ENCODE measurements around the gene TP53BP1. TPM values are rescaled to one million over a fixed set of nuclear protein-coding genes. Genes with fewer than 3 reads are reported as not detected.

TP53BP1 gene
- total and polyA plus RNA-seq, 2 of the 13 experiments (the other 11 are each of a cell fraction or from before 2014, with no cell fraction given): 17.1 to 17.4 TPM

DNA sequence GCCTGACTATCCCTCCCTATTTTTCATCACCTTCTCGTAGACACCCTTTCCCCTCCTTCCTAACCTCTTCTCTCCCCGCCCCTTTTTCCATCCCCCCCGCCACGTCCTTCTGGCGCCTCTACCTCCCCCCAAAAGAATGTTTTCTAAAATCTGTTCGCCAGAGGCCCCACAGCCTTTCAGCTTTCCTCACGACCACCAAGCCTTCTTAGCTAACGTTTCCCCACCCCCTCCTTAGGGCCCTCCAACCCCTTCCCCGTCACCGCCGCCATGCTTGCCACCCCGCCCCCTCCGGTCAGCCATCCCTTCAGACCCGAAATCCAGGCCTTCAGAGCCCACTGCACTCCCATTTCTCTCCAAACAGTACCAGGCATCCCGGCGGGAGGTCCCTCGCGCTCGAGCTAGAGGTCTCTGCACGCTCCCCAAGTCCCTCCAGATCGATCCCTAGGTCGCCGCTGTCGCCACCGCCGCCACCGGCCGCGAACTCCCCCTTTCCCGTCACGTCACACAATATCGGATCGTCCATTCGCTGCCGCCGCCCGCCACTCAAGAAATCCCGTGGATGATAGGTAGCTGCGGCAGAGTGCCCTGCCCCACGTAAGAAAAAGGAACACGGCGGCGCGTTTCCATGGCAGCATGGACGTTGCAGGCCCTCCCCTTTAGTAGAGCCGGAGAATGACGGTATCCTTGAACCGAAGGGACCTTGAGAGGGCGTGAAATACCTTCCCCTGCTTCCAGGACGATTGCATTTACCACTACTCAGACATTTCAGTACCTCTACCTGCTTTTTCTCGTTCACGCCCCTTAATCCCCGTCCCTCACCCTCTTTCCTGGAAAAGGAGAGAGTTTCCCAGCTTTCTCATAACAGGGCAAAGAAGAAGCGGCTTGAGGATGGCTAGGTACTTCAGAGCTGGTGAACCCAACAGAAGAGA is at the start of gene TP53BP1 (continued):
- no peak for TF ChIP-seq FUBP1 (CRISPR knock-in tag; IDR thresholded peaks at IDR 0.05; ENCODE audit: borderline replicate concordance)
- no peak for TF ChIP-seq ZNF749 (CRISPR knock-in tag; IDR thresholded peaks at IDR 0.05; ENCODE audit: borderline replicate concordance)
- TF ChIP-seq ZNF33B (CRISPR knock-in tag; IDR thresholded peaks at IDR 0.05): no peak
- peak; percentile 69; the same call in 1 of the 2 replicates for TF ChIP-seq THRA (CRISPR knock-in tag; IDR thresholded peaks at IDR 0.05; ENCODE audit: borderline replicate concordance)
- no peak for TF ChIP-seq KLF11 (CRISPR knock-in tag; IDR thresholded peaks at IDR 0.05)
- TF ChIP-seq SRSF1 (optimal IDR thresholded peaks at IDR 0.05; ENCODE audit: low read depth, low read length): peak; percentile 22
- TF ChIP-seq ELF3 (CRISPR knock-in tag; IDR thresholded peaks at IDR 0.05): no peak
- TF ChIP-seq CHCHD3 (CRISPR knock-in tag; IDR thresholded peaks at IDR 0.05): no peak
- TF ChIP-seq, protein P1, sequence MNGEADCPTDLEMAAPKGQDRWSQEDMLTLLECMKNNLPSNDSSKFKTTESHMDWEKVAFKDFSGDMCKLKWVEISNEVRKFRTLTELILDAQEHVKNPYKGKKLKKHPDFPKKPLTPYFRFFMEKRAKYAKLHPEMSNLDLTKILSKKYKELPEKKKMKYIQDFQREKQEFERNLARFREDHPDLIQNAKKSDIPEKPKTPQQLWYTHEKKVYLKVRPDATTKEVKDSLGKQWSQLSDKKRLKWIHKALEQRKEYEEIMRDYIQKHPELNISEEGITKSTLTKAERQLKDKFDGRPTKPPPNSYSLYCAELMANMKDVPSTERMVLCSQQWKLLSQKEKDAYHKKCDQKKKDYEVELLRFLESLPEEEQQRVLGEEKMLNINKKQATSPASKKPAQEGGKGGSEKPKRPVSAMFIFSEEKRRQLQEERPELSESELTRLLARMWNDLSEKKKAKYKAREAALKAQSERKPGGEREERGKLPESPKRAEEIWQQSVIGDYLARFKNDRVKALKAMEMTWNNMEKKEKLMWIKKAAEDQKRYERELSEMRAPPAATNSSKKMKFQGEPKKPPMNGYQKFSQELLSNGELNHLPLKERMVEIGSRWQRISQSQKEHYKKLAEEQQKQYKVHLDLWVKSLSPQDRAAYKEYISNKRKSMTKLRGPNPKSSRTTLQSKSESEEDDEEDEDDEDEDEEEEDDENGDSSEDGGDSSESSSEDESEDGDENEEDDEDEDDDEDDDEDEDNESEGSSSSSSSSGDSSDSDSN (CRISPR knock-in tag; IDR thresholded peaks at IDR 0.05): 0 out of 2 replicates have a peak, but pooled peaks have one; percentile 29
- TF ChIP-seq, protein P2, sequence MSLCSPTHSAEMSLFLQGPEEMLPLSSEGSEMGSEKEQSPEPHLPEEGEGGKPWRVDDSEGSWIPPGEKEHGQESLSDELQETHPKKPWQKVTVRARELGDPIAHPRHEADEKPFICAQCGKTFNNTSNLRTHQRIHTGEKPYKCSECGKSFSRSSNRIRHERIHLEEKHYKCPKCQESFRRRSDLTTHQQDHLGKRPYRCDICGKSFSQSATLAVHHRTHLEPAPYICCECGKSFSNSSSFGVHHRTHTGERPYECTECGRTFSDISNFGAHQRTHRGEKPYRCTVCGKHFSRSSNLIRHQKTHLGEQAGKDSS (CRISPR knock-in tag; IDR thresholded peaks at IDR 0.05; ENCODE audit: borderline replicate concordance, low read depth): no peak
- no peak for TF ChIP-seq RFXANK (CRISPR knock-in tag; IDR thresholded peaks at IDR 0.05)
- no peak for TF ChIP-seq ZNF615 (CRISPR knock-in tag; IDR thresholded peaks at IDR 0.05; ENCODE audit: borderline replicate concordance)
- TF ChIP-seq ZNF441 (CRISPR knock-in tag; IDR thresholded peaks at IDR 0.05; ENCODE audit: borderline replicate concordance): no peak
- TF ChIP-seq AHR (CRISPR knock-in tag; IDR thresholded peaks at IDR 0.05): no peak
- TF ChIP-seq NCOA5 (CRISPR knock-in tag; IDR thresholded peaks at IDR 0.05): no peak
- TF ChIP-seq BHLHE40 (IDR thresholded peaks at IDR 0.05; ENCODE audit: low read length): no peak
- no peak for TF ChIP-seq CBFB (CRISPR knock-in tag; IDR thresholded peaks at IDR 0.05)
- TF ChIP-seq GTF3A (CRISPR knock-in tag; conservative IDR thresholded peaks at IDR 0.05): no peak
- no peak for TF ChIP-seq ZNF782 (CRISPR knock-in tag; IDR thresholded peaks at IDR 0.05; ENCODE audit: borderline replicate concordance)
- no peak for TF ChIP-seq PLRG1 (conservative IDR thresholded peaks at IDR 0.05)
- TF ChIP-seq ZBTB38 (CRISPR knock-in tag; IDR thresholded peaks at IDR 0.05): no peak
- no peak for TF ChIP-seq KDM3A (CRISPR knock-in tag; IDR thresholded peaks at IDR 0.05; ENCODE audit: low read depth)
- no peak for TF ChIP-seq ETV6 (CRISPR knock-in tag; conservative IDR thresholded peaks at IDR 0.05)
- no peak for TF ChIP-seq ATM (IDR thresholded peaks at IDR 0.05; ENCODE audit: borderline replicate concordance)
- no peak for TF ChIP-seq ZNF816 (CRISPR knock-in tag; IDR thresholded peaks at IDR 0.05; ENCODE audit: borderline replicate concordance)

Data from HepG2 (cell line).